Neuron (in vitro differentiated cells): ENCODE results near the gene RHEBL1.

Experiments used
- H2AFZ ChIP-seq: one replicate; pipeline ENCODE4 v1.6.1; 2013; ENCODE audit warnings: low read depth, mild to moderate bottlenecking, inconsistent platforms, low read length, moderate library complexity
- H3K27me3 ChIP-seq: one replicate; pipeline ENCODE4 v1.6.1; 2013; ENCODE audit warnings: low read length; ENCODE audit not compliant: insufficient read depth
- H3K36me3 ChIP-seq: one replicate; pipeline ENCODE4 v1.6.1; 2013; ENCODE audit warnings: low read length; ENCODE audit not compliant: insufficient read depth
- H3K4me1 ChIP-seq: one replicate; pipeline ENCODE4 v1.6.1; 2013; ENCODE audit warnings: low read length; ENCODE audit not compliant: insufficient read depth
- H3K4me3 ChIP-seq: 2 replicates; pipeline ENCODE4 v1.5.1; 2013; ENCODE audit warnings: mild to moderate bottlenecking, low read length, moderate library complexity
- H3K9me3 ChIP-seq: one replicate; pipeline ENCODE4 v1.6.1; 2013; ENCODE audit warnings: low read length

RHEBL1 gene

GRCh38 chr12:49069507-49070346 is at the start of gene RHEBL1:
RHEBL1 (minus strand) TSS chr12:49069979; CDS start chr12:49069785, 194 bp downstream.
- peaks cover 11% of the 10 kb centered on the region for H3K4me1 ChIP-seq
- no peaks in the 10 kb centered on the region for H3K9me3 ChIP-seq
- peak within 1 kb of the TSS; percentile 85 for H3K4me3 ChIP-seq
- H3K36me3 ChIP-seq = no peaks in the 10 kb centered on the region
- peak within 1 kb of the TSS; percentile 92 for H2AFZ ChIP-seq
- H3K27me3 ChIP-seq = no peaks in the 10 kb centered on the region

GRCh38 chr12:49111206-49111605 is 41.4 kb upstream of the RHEBL1 start:
- no peaks in the 10 kb centered on the region for H3K9me3 ChIP-seq
- peak overlapping the region; percentile 81 for H2AFZ ChIP-seq
- H3K4me1 ChIP-seq = peaks cover 11% of the 10 kb centered on the region
- peak overlapping the region; percentile 95 for H3K4me3 ChIP-seq
- H3K27me3 ChIP-seq = no peaks in the 10 kb centered on the region
- peaks cover 10% of the 10 kb centered on the region for H3K36me3 ChIP-seq

- Histone ChIP-seq H3K9me3 (no peaks in the 10 kb centered on the region), H2AFZ (peak within 1 kb of the TSS; percentile 81), H3K4me3 (peak within 1 kb of the TSS; percentile 95), H3K4me1 (peaks cover 11% of the 10 kb centered on the region), H3K36me3 (peaks cover 14% of the 10 kb centered on the region), H3K27me3 (no peaks in the 10 kb centered on the region)
These were observed 40.8 kb upstream of the RHEBL1 start, which contains the start of gene LMBR1L for GRCh38 chr12:49110464-49111155. LMBR1L (minus strand) TSS chr12:49110847; CDS start chr12:49110555, 292 bp downstream.

- Histone ChIP-seq H3K4me3 (peak overlapping the region; percentile 95), H3K36me3 (peaks cover 21% of the 10 kb centered on the region), H2AFZ (peak overlapping the region; percentile 81), H3K9me3 (no peaks in the 10 kb centered on the region), H3K27me3 (no peaks in the 10 kb centered on the region), H3K4me1 (peaks cover 11% of the 10 kb centered on the region)
These were observed 40.1 kb upstream of the RHEBL1 start for GRCh38 chr12:49109641-49110463.

- Histone ChIP-seq H3K4me3 (peak overlapping the region; percentile 95), H3K4me1 (peaks cover 11% of the 10 kb centered on the region), H3K27me3 (no peaks in the 10 kb centered on the region), H3K36me3 (peaks cover 30% of the 10 kb centered on the region), H2AFZ (no peak overlapping the region), H3K9me3 (no peaks in the 10 kb centered on the region)
These were observed 39.2 kb upstream of the RHEBL1 start for GRCh38 chr12:49108958-49109404.

GRCh38 chr12:49105504-49106084 is 35.8 kb upstream of the RHEBL1 start:
- H3K36me3 ChIP-seq = peaks cover 62% of the 10 kb centered on the region

DNA sequence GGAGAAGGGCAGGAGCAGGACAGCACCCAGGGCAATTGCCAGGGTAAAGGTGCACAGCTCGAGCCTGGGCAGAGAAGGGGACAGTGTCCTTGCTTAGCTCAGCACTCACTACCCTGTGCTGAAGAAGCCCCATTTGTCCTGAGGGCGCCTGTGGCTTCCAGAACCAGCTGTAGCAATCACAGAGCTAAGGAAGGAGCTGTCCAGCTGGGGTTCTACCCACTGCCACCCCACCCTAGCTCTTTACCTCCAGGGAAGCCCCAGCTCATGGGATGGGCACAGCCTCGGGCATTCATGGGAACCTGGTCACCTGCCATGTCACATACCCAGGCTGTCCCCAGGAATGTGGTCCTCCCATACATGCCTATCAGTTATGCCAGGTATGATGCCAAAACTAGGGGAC is 35.0 kb upstream of the RHEBL1 start:
- H3K4me3 ChIP-seq = no peak overlapping the region
- no peak overlapping the region for H2AFZ ChIP-seq
- H3K9me3 ChIP-seq = no peaks in the 10 kb centered on the region
- H3K4me1 ChIP-seq = peaks cover 11% of the 10 kb centered on the region
- H3K36me3 ChIP-seq = peaks cover 70% of the 10 kb centered on the region
- H3K27me3 ChIP-seq = no peaks in the 10 kb centered on the region

More at GRCh38 chr12:49105504-49106084, 35.8 kb upstream of the RHEBL1 start:
- H3K4me1 ChIP-seq = peaks cover 11% of the 10 kb centered on the region
- no peak overlapping the region for H2AFZ ChIP-seq
- no peaks in the 10 kb centered on the region for H3K27me3 ChIP-seq
- no peak overlapping the region for H3K4me3 ChIP-seq
- H3K9me3 ChIP-seq = no peaks in the 10 kb centered on the region

DNA sequence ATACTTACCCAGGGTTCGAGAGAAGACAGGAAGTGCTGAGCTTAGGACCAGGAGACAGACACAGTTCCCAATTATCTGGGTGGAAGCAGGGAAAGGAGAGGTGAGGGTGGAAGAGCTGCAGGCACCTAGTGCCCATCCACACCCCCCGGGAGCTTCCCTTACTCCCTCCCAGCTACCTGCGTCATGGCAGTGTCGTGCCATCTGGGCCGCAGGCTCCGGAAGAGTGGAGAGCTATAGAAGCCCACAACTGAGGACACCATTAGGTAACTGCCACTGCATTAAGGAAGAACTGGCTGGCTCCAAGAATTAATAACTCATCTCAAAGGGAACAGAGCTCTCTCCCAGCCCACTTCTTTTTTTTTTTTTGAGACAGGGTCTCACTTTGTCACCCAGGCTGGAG is 30.6 kb upstream of the RHEBL1 start:
- Histone ChIP-seq H3K36me3 (peaks cover 84% of the 10 kb centered on the region), H3K9me3 (no peaks in the 10 kb centered on the region), H2AFZ (no peak overlapping the region), H3K27me3 (no peaks in the 10 kb centered on the region), H3K4me3 (no peak overlapping the region), H3K4me1 (no peaks in the 10 kb centered on the region)

DNA sequence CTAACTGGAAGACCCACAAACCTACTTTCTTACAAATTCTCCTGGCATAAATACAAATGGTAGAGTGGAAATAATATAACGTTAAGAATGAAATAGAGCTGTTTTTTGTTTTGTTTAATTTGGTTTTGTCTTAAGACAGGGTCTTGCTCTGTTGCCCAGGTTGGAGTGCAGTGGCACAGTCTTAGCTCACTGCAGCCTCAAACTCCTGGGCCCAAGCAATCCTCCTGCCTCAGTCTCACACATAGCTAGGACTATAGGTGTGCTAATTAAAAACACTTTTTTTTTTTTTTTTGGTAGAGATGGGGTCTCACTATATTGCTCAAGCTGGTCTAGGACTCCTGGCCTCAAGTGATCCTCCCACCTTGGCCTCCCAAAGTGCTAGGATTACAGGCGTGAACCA is 28.9 kb upstream of the RHEBL1 start:
- Histone ChIP-seq H3K36me3 (peaks cover 68% of the 10 kb centered on the region), H3K4me1 (peaks cover 4% of the 10 kb centered on the region), H3K9me3 (no peaks in the 10 kb centered on the region), H2AFZ (no peak overlapping the region), H3K27me3 (peaks cover 5% of the 10 kb centered on the region), H3K4me3 (no peak overlapping the region)

GRCh38 chr12:49098035-49098451 is 28.3 kb upstream of the RHEBL1 start:
- Histone ChIP-seq H2AFZ (no peak overlapping the region), H3K4me3 (no peak overlapping the region), H3K4me1 (peaks cover 4% of the 10 kb centered on the region), H3K27me3 (peaks cover 10% of the 10 kb centered on the region), H3K36me3 (peaks cover 61% of the 10 kb centered on the region), H3K9me3 (no peaks in the 10 kb centered on the region)

DNA sequence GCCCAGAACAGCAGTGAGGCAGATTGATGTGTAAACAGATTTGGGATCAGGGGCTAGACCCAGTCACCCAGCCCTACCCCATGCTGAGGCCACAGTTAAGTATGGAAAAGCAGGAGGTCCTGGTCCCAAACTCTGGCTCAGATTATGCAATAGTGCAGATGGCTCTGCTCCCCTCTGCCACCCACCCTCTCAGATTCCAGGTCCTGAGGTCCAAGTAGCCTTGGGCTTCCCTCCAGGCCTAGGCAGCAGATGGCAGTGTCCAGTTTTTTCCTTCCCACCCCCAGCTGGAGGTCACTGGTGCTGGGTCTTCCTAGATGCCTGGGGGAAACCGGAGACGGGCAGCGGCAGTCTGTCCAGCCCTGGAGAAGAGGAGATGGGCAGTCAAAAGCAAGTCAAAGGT is 27.6 kb upstream of the RHEBL1 start:
- Histone ChIP-seq H3K27me3 (peaks cover 14% of the 10 kb centered on the region), H3K36me3 (peaks cover 55% of the 10 kb centered on the region), H3K4me1 (peaks cover 10% of the 10 kb centered on the region), H3K4me3 (no peak overlapping the region), H2AFZ (no peak overlapping the region), H3K9me3 (no peaks in the 10 kb centered on the region)

- no peaks in the 10 kb centered on the region for H3K9me3 ChIP-seq
- H2AFZ ChIP-seq = no peak overlapping the region
- H3K4me1 ChIP-seq = peaks cover 26% of the 10 kb centered on the region
- H3K36me3 ChIP-seq = peaks cover 32% of the 10 kb centered on the region
- peaks cover 29% of the 10 kb centered on the region for H3K27me3 ChIP-seq
- no peak overlapping the region for H3K4me3 ChIP-seq
These were observed 25.2 kb upstream of the RHEBL1 start for GRCh38 chr12:49094975-49095365.
